ENCODE results near the gene ZNF273.
"Not testable (repeated sequence)": the region's sequence is repeated elsewhere in the genome, so short reads cannot be mapped to it uniquely, and the experiment has no call there.

Gene ZNF273

DNA sequence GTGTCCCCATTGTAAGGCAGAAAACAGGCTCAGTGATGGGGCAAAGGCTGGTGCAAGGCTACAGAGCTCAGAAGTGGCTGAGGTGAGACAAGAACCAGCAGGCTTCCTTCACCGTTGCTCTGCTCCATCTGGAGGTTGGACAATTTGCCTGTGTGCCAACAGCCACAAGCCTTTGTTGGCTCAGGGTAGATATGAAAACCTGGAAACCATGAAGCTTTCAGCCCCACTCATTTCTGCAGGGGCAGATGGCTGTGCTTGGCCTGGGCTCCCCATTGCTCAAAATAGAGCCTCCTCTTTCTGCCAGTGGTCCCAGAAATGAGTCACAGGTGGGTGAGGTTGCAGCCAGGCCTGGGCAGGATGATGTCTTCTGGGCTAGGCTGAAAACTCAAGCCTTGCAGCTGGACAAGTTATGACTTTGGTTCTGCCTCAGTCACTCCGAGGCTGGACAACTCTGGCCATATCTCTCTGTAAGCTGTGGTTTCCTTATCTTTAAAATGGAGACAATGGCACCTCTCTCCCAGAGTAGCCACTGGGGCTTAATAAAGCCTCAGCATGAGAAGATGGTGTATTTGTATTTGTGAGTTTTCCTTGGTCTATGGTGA, 12.2 kb upstream of the ZNF273 start:
- DNase-seq, result no peak

DNA sequence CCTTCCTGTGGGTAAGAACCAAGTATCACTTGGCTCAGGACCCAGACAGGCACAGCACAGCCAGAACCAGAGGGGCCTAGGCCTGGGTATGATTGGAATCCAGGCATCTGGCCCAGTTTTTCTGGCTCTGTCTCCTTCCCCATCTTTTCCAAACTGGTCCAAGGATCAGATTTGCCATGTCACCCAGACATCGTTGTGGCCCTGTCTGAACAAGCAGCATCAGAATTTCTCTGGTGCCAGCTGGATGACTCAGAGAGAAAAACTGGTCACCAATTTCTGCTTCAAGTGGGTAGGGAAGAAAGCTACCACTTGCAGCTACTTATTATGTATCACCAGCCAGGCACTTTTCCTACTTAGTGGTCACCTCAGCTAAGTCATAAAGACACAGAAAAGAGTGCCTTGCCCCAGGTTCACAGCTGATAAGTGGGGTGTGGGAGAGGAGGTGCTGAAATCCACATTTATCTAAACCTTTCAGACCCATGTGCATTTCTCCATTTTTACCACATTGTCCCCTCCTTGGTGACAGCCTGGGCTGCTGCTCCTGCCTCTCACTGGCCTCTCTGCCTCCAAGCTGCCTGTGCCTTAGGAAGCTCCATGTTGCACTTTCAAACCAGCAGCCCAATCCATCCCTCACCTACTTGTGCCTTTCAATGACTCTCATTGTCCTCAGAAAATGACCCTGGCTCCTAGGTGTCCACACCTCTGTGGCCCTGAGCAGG, 11.6 kb upstream of the ZNF273 start:
- not testable (repeated sequence) for DNase-seq

DNA sequence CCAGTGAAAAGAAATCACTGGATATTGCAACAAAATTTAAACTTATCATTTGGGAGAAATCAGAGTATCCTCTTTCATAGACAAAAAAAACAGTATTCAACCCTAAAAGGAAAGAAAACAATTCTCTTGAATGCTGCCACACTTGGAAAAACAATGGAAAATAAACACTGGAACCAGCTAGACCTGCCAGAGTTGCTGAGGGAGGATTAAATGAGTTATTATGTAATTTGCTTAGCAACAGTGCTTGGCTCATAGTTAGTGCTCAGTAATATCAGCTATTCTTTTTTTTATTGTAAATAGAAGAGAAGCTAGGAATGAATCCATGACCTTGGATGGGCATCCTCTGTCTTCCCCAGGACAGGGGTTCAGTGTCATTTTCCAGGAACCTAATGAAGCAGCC, 11.0 kb upstream of the ZNF273 start:
- no peak for DNase-seq

DNA sequence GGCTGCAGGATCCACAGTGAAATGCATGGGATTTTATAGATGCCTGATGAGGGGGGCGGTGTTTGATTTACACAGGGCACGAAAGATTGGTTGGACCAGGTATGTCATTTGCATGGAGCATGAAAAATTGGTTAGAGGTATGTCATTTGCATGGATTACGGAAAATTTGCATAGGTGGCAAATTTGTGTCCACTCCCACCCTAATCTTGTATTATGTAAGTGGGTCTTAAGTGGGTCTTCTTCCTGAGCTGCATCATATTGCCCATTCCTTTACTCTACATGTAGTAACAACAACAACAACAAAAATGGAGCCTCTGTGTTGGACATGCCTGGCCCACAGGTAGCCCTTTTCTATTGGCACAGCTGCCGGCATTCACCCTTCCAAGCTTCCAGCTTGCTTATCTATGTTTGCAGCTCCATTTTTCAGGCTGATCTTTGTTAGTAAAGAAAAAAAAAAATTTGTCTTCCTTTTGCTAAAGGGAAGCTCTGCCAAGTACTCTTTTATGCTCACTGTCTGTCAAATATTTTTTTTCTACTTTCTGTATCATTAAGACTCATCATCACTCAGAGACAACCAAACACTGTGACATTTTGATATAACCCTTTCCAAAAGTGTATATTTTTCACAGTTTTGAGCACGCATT, 10.3 kb upstream of the ZNF273 start:
- no peak for DNase-seq

DNA sequence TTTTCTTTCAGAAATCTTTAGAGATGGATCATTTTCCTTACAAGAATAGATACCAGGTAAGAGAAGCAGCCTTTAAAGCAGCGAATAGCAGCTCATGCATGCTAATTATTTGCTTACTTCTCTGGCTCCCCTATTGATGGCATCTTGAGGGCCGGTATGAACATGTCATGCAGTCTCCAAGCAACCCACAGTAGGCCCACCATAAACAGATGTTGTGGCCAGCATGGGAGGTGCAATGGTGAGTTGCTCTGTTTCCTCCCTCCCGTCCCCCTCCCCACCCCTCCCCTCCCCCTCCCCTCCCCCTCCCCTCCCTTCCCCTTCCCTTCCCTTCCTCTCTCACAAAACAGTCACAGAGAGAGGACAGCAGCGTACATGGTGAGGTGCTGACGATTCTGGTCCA, 9.7 kb upstream of the ZNF273 start:
- no peak for DNase-seq

DNA sequence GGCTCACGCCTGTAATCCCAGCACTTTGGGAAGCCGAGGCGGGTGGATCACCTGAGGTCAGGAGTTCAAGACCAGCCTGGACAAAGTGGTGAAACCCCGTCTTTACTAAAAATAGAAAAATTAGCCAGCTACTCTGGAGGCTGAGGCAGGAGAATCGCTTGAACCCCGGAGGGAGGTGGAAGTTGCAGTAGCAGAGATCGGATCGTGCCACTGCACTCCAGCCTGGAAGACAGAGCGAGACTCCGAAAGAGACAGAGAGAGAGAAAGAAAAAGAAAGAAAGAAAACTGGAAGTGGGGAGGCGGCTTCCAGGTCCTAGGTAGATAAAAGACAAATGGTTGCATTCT, 640 bp upstream of the ZNF273 start:
- DNase-seq, result not testable (repeated sequence)

DNA sequence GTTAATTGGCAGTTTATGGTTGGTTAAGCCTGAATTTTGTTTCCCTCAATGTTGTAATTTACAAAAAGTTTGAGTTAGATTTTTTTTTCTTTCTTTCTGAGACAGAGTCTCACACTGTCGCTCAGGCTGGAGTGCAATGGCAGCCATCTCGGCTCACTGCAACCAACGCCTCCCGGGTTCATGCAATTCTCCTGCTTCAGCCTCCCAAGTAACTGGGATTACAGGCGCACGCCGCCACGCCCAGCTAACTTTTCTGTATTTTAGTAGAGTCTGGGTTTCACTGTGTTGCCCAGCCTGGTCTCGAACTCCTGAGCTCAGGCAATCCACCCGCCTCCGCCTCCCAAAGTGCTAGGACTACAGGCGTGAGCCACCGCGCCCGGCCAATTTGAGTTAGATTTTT, 935 bp downstream of the ZNF273 start:
- no peak for DNase-seq

DNA sequence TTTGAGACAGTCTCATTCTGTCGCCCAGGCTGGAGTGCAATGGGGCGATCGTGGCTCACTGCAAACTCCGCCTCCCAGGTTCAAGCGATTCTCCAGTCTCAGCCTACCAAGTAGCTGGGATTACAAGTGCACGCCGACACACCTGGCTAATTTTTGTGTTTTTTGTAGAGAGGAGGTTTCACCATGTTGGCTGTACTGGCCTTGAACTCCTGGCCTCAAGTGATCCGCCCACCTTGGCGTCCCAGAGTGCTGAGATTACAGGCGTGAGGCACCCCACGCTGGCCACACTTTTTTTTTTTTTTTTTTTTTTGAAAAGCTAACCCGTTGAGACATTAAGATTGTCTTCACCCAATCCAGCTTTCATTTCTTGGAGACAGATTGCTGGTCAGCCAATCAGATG, 2.1 kb downstream of the ZNF273 start:
- no peak for DNase-seq

DNA sequence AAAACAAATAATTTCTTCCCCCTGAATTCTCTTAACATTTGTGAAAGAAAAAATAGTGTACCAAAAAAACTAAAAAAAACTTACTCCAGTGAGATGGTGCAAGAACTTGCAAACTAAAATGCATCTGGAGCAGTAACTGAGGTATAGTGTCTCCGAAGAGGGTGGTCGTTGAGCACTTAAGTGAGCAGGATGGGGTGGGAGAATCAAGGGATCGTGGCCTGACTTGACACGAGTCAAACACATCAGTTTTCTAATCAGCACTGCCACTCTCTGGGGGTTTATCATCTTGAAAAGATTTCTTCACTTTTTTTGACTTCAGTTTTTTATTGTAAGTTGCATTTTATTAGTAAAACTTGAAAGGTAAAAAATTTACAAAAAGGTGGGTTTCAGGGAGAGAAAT, 2.5 kb downstream of the ZNF273 start:
- DNase-seq, result no peak

DNA sequence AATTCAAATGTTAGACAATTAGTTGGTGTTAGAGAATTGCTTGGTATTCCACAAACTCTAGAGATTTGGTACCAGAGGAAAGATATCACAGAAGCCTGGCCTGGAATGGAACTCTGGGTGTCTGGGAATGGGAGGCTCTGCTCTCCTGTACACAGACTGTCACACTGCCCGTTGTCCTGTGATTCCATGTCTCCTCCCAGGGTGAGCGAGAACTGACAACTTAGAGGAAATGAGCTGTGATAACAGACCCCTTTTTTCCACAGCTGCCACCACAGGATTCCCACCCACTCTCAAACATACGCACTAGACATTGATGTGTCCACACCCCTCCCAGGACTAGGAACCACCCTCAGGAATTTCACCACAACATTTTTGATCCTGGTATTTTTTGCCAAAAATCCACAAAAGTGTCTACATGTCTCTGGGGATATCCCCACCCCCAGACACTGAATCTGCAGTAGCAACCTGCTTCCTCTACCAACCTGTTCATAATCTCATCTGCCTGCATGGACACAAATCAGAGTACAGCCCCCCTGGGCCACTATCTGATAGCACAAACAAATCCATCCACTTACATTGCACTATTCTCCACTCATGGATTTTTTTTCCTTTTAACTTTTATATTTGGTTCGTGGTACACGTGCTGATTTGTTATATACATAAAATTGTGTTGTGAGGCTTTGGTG, 4.7 kb downstream of the ZNF273 start:
- peak; percentile 2 for DNase-seq

DNA sequence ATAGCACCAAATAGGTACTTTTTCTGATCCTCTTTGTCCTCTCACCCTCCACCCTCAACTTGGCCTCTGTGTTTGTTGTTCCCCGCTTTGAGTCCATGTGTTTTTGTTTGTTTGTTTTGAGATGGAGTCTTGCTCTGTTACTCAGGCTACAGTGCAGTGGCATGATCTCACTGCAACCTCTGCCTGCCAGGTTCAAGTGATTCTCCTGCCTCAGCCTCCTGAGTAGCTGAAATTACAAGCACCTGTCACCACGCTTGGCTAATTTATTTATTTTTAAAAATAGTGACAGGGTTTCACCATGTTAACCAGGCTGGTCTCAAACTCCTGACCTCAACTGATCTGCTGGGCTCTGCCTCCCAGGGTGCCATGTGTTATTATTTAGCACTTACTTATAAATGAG, 5.3 kb downstream of the ZNF273 start:
- DNase-seq, result no peak

DNA sequence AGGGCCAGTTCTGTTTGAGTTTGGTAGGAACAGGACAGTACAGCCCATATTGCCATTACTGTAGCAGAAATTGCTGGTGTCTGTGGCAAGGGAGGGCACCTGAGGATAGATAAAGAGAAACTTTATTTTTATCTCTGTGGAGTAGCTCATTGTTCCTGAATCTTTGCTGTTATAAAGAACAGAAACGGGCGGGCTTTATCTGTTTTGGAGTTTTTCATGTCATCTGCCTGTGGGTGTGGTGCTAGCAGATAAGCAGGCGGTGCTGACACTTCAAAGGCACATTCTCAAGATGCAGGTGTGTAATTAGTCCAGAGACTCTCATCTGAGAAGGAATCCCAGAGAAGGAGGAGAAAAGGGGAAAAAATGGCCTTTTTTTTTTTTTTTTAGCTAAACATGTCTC, 11.5 kb downstream of the ZNF273 start:
- DNase-seq, result no peak

DNA sequence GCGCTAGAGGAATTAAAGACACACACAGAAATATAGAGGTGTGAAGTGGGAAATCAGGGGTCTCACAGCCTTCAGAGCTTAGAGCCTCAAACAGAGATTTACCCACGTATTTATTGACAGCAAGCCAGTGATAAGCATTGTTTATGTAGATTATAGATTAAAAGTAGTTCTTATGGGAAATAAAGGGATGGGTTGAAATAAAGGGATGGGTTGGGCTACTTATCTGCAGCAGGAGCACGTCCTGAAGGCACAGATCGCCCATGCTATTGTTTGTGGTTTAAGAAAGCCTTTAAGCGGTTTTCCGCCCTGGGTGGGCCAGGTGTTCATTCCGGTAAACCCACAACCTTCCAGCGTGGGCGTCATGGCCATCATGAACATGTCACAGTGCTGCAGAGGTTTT, 12.2 kb downstream of the ZNF273 start:
- DNase-seq, result not testable (repeated sequence)

DNA sequence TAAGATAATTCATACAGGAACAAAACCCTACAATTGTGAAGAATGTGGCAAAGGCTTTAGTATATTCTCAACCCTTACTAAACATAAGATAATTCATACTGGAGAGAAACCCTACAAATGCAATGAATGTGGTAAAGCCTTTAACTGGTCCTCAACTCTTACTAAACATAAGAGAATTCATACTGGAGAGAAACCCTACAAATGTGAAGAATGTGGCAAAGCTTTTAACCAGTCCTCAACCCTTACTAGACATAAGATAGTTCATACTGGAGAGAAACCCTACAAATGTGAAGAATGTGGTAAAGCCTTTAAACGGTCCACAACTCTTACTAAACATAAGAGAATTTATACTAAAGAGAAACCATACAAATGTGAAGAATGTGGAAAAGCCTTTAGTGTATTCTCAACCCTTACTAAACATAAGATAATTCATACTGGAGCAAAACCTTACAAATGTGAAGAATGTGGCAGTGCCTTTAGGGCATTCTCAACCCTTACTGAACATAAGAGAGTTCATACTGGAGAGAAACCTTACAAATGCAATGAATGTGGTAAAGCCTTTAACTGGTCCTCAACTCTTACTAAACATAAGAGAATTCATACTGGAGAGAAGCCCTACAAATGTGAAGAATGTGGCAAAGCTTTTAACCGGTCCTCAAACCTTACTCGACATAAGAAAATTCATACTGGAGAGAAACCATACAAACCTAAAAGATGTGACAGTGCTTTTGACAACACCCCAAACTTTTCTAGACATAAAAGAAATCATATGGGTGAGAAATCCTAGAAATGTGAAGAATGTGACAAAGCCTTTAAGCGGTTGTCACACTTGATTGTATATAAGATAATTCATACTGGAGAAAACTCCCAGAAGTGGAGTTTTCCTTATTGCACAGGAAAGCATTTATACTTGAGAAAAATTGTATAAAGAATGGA, 25.4 kb downstream of the ZNF273 start:
- not testable (repeated sequence) for DNase-seq

DNA sequence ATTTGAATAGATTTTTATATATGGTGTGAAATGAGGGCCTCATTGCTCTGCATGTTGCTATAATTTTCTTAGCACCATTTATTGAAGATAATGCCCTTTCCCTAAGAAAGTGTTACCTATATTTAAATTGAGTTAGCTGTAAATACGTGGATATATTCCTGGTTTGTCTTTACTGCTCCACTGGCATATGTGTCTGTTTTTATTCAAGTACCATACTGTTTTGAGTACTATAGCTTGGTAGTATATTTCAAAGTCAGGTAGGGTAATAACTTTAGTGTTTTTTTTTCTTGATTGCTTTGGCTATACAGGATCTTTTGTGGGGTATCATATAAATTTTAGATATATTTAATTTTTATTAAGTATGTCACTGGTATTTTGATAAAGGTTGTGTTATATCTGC, 31.4 kb downstream of the ZNF273 start:
- no peak for DNase-seq

DNA sequence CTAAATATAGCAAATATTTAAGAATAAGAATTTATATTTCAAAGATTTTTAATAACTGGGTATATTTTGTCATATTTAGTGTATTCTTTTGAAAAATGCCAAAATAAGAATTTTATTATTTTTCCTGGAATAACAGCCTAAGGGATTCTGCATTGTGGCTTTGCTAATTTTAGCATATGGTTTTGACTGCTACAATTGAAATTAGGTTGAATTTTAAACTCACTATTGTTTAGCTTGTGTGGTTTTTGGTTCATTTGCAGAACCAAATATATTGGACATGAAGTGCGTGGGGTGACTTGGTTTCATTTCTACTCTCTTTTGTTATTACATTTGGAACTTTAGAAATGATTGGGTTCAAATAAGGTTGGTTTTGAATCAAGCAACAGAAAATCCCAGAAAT, 35.5 kb downstream of the ZNF273 start:
- DNase-seq, result no peak

DNA sequence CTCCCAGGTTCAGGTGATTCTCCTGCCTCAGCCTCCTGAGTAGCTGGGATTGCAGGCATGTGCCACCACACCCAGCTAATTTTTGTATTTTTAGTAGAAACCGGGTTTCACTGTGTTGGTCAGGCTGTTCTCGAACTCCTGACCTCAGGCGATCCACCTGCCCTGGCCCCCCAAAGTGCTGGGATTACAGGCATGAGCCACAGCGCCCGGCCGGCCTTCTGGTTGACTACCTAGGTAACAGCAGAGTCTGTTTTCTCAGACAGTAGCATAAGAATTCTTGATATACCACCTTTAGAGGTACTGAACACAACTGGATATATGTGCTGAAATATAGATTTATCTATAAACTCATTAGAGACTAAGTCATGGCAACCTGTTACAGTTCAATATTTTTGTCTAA, 36.9 kb downstream of the ZNF273 start:
- DNase-seq, result not testable (repeated sequence)

DNA sequence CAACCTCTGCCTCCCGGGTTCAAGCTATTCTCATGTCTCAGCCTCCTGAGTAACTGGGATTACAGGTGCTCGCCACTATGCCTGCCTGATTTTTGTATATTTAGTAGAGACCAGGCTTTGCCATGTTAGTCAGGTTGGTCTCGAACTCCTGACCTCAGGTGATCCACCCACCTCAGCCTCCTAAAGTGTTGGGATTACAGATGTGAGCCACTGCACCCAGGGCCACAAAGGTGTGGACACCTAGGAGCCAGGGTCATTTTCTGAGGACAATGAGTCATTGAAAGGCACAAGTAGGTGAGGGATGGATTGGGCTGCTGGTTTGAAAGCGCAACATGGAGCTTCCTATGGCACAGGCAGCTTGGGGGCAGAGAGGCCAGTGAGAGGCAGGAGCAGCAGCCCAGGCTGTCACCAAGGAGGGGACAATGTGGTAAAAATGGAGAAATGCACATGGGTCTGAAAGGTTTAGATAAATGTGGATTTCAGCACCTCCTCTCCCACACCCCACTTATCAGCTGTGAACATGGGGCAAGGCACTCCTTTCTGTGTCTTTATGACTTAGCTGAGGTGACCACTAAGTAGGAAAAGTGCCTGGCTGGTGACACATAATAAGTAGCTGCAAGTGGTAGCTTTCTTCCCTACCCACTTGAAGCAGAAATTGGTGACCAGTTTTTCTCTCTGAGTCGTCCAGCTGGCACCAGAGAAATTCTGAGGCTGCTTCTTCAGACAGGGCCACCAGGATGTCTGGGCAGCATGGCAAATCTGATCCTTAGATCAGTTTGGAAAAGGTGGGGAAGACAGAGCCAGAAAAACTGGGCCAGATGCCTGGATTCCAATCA, 41.8 kb downstream of the ZNF273 start:
- DNase-seq, result not testable (repeated sequence)

DNA sequence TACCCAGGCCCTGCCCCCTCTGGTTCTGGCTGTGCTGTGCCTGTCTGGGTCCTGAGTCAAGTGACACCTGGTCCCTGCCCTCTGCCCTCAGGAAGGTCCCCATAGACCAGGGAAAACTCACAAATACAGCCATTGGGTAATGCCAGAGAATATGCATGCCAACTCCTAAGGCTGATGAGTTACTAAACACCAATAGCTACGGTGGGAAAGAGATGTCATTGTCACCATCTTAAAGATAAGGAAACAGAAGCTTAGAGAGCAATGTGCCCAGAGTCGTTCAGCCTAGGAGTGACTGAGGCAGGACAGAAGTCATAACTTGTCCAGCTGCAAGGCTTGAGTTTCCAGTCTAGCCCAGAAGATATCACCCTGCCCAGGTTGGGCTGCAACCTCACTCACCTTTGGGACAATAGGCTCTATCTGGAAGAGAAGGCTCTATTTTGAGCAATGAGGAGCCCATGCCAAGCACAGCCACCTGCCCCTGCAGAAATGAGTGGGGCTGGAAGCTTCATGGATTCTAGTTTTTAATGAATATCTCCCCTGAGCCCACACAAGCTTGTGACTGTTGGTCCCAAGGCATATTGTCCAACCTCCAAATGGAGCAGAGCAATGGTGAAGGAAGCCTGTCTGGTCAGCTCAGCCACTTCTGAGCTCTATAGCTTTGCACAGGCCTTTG, 42.6 kb downstream of the ZNF273 start:
- DNase-seq, result no peak

DNA sequence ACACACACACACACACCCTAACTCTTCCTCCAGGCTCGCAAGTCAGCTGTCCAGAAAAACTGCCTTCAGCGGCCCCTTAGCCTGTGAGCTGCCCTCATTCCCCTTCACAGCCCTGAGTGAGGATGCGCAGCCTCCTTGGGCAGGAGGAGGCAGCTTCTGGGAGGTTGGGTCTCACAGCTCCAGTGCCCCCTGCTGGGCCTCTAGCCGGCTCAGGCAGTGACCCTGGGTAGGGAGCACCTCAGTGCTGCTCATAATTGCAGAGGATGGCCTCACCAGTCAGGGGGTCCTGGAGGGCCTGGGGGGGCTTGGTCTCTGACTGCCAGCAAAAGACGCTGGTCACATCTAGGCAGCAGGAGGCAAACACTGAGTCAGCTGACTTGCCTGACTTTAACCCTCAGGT, 43.7 kb downstream of the ZNF273 start:
- no peak for DNase-seq
